HepG2 (cell line): ENCODE results near the gene TBC1D32. TPM values are rescaled to one million over a fixed set of nuclear protein-coding genes. Genes with fewer than 3 reads are reported as not detected.
"Not testable (repeated sequence)": the region's sequence is repeated elsewhere in the genome, so short reads cannot be mapped to it uniquely, and the experiment has no call there.

ENCODE experiments used
- ATAC-seq: fragments of 200-7000 bp; cut with Tn5 transposase; 3 replicates; pipeline ENCODE4 v1.9.1; 2020; ENCODE audit warnings: mild to moderate bottlenecking, moderate library complexity
- BruUV-seq: library from RNA; stranded (reverse); fragments of 400-500 nt; replicated peaks from 2 replicates; lab custom pipeline; 2021; lab: Mats Ljungman, UMichigan
- CTCF ChIA-PET: fragments of 300-600 bp; formaldehyde crosslinking; extraction: SDS; loops from one replicate; lab custom pipeline; 2021; ENCODE audit warnings: low total read pairs, inconsistent platforms, low intra/inter-chr PET ratio; lab: Yijun Ruan, JAX
- POLR2A ChIA-PET: fragments of 350-600 bp; sonication (Branson Sonifier 250); formaldehyde crosslinking; loops from one replicate; lab custom pipeline; 2020; ENCODE audit warnings: antibody characterized with exemption, inconsistent platforms; lab: Yijun Ruan, JAX
- DNase-seq: peaks from one replicate; pipeline ENCODE4 v3.0.0-alpha.2; 2015; ENCODE audit warnings: low spot score
- FAIRE-seq: peaks from 3 replicates; lab custom pipeline; 2011; peaks lifted over from hg19 to GRCh38; lab: Jason Lieb, UNC
- H2AFZ ChIP-seq: one replicate; pipeline ENCODE4 v1.6.1; 2011; ENCODE audit warnings: low read length, inconsistent platforms
- H3K27ac ChIP-seq: fragments of 300-600 bp; 3 replicates; pipeline ENCODE4 v1.8.0; 2011; ENCODE audit warnings: mixed run types, mild to moderate bottlenecking, mixed read lengths, low read length, inconsistent platforms; ENCODE audit not compliant: insufficient read depth; ENCODE audit errors: extremely low read length
- H3K27me3 ChIP-seq, 2 experiments: fragments of 200-600 bp in 1 of 2; 2 replicates in 1 of 2; 3 replicates in 1 of 2; pipeline versions ENCODE4 v1.6.0 to v1.8.0; 2011; ENCODE audit warnings: low read length in 2 of 2, mild to moderate bottlenecking in 2 of 2, moderate library complexity in 2 of 2, inconsistent platforms in 1 of 2; ENCODE audit not compliant: insufficient read depth in 2 of 2, control insufficient read depth in 1 of 2
- H3K36me3 ChIP-seq, 2 experiments: fragments of 200-600 bp in 1 of 2; replicated peaks in 1 of 2; 2 replicates in 1 of 2; 3 replicates in 1 of 2; pipeline versions ENCODE4 v1.5.1 to v1.8.0; 2011; ENCODE audit warnings: low read length in 2 of 2, inconsistent platforms in 1 of 2; ENCODE audit not compliant: insufficient read depth in 2 of 2, control insufficient read depth in 1 of 2
- H3K4me1 ChIP-seq: 2 replicates; pipeline ENCODE4 v1.5.1; 2012; ENCODE audit warnings: low read length, inconsistent platforms; ENCODE audit not compliant: insufficient read depth
- H3K4me2 ChIP-seq: 2 replicates; pipeline ENCODE4 v1.6.0; 2011; ENCODE audit warnings: low read depth, low read length, inconsistent platforms
- H3K4me3 ChIP-seq, 3 experiments: fragments of 200-600 bp in 1 of 3; sonication (generic), shearing (Covaris generic) in 1 of 3; replicated peaks in 1 of 3; 2 replicates each; pipeline ENCODE4 v1.5.1; 2011 to 2016; ENCODE audit warnings: low read length in 3 of 3, inconsistent platforms in 2 of 3, low read depth in 2 of 3, mild to moderate bottlenecking in 2 of 3, control low read depth in 1 of 3, mixed read lengths in 1 of 3; ENCODE audit not compliant: insufficient read depth in 1 of 3
- H3K79me2 ChIP-seq: one replicate; pipeline ENCODE4 v1.6.1; 2011; ENCODE audit warnings: low read length, inconsistent platforms; ENCODE audit not compliant: insufficient read depth
- H3K9ac ChIP-seq: 2 replicates; pipeline ENCODE4 v1.6.0; 2011; ENCODE audit warnings: mild to moderate bottlenecking, low read depth, low read length, inconsistent platforms; ENCODE audit not compliant: insufficient read depth
- H3K9me3 ChIP-seq: 2 replicates; pipeline ENCODE4 v1.5.1; 2012; ENCODE audit warnings: mild to moderate bottlenecking, low read length
- H4K20me1 ChIP-seq: 2 replicates; pipeline ENCODE4 v1.6.0; 2011; ENCODE audit warnings: inconsistent platforms, mild to moderate bottlenecking, low read length, moderate library complexity; ENCODE audit not compliant: insufficient read depth
- MAFK ChIP-seq, 2 experiments: IDR thresholded peaks in 1 of 2; conservative IDR thresholded peaks in 1 of 2; 2 replicates each; pipeline ENCODE4 v1.6.1; 2011; ENCODE audit warnings: improper control_type of control experiment in 2 of 2, low read length in 2 of 2
- MED13 ChIP-seq: sonication (generic); formaldehyde crosslinking; IDR thresholded peaks from 2 replicates; pipeline ENCODE4 v1.5.0; 2020; ENCODE audit warnings: missing genetic modification reagents
- SMARCE1 ChIP-seq: fragments of 450-650 bp; IDR thresholded peaks from 2 replicates; pipeline ENCODE4 v1.6.1; 2017; ENCODE audit warnings: borderline replicate concordance
- TBP ChIP-seq: sonication (generic); formaldehyde crosslinking; IDR thresholded peaks from 2 replicates; pipeline ENCODE4 v1.5.0; 2020; ENCODE audit warnings: missing genetic modification reagents
- ZNF235 ChIP-seq: sonication (generic); formaldehyde crosslinking; IDR thresholded peaks from 2 replicates; pipeline ENCODE4 v1.8.1; 2023; ENCODE audit warnings: mild to moderate bottlenecking, missing genetic modification reagents, borderline replicate concordance
- ZNF33A ChIP-seq: sonication (generic); formaldehyde crosslinking; IDR thresholded peaks from 2 replicates; pipeline ENCODE4 v1.5.1; 2020; ENCODE audit warnings: missing genetic modification reagents, mild to moderate bottlenecking, moderate library complexity, borderline replicate concordance
- WGBS: methylation state at CpG from one replicate; pipeline ENCODE4 v1.1.6; 2017; ENCODE audit warnings: low lambda C conversion rate; 5-methylcytosine and 5-hydroxymethylcytosine counted together
- in situ Hi-C: cut with HindIII; loops from 2 replicates; pipeline ENCODE4 v1.10.0; 2017; ENCODE audit warnings: low pct_unique_long_range_greater_than_20kb; ENCODE audit not compliant: extremely low pct_ligation_motif_present
- intact Hi-C: fragments of 100-400 bp; cut with micrococcal nuclease; formaldehyde crosslinking; loops from one replicate; pipeline ENCODE4 v1.10.0; 2022; ENCODE audit not compliant: unreplicated experiment
- polyA plus RNA-seq, 8 experiments: library from polyadenylated mRNA; depleted of rRNA in 3 of 8; stranded (reverse) in 7 of 8; unstranded in 1 of 8; fragments of >200 nt; fragmentation: Illumina TruSeq in 4 of 8; extraction: Trizol in 4 of 8; gene quantifications; 2 replicates each; pipeline versions ENCODE4 v1.2.1 to v1.2.3, GENCODE V29; 2011 to 2016; ENCODE audit warnings: low read depth in 4 of 8, missing spikeins in 1 of 8, mixed read lengths in 1 of 8; ENCODE audit not compliant: insufficient read depth in 1 of 8
- total RNA-seq, 5 experiments: library from RNA; depleted of rRNA; stranded (reverse); fragments of >200 nt; fragmentation: Illumina TruSeq; extraction: Trizol; gene quantifications; 2 replicates each; pipeline ENCODE4 v1.2.3, GENCODE V29; 2016; ENCODE audit warnings: low read depth in 1 of 5
- TF ChIP-seq, protein P1 (sequence below): sonication (generic); formaldehyde crosslinking; IDR thresholded peaks from 2 replicates; pipeline ENCODE4 v1.8.0; 2022; ENCODE audit warnings: mild to moderate bottlenecking, missing genetic modification reagents; ENCODE audit not compliant: insufficient replicate concordance
- TF ChIP-seq, protein P2 (sequence below): IDR thresholded peaks from 2 replicates; pipeline ENCODE4 v1.6.1; 2016; ENCODE audit warnings: control low read depth
- TF ChIP-seq, protein P3 (sequence below): sonication (generic); formaldehyde crosslinking; IDR thresholded peaks from 2 replicates; pipeline ENCODE4 v1.4.0; 2020; ENCODE audit warnings: missing genetic modification reagents

TBC1D32 gene
- total and polyA plus RNA-seq, 2 of the 13 experiments (the other 11 are each of a cell fraction or from before 2014, with no cell fraction given), result 2.0 to 4.8 TPM

DNA sequence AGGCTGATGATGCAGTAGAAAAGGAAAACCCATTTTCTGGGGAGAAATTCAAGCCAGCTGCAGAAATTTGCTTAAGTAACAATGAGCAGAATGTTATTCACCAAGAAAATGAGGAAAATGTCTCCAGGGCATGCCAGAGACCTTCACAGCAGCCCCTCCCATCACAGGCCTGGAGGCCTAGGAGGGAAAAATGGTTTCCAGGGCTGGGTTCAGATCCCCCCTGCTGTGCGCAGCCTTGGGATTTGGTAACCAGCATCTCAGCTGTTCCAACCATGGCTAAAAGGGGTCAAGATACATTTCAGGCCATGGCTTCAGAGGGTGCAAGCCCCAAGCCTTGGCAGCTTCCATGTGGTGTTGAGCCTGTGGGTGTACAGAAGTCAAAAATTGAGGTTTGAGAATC, 265.5 kb downstream of the TBC1D32 start:
- H3K4me2 ChIP-seq, in situ Hi-C loops, CTCF ChIA-PET, H4K20me1 ChIP-seq, H2AFZ ChIP-seq, POLR2A ChIA-PET, FAIRE-seq, H3K79me2 ChIP-seq, intact Hi-C loops, H3K27ac ChIP-seq, H3K4me1 ChIP-seq, DNase-seq, H3K36me3 ChIP-seq, H3K4me3 ChIP-seq, ATAC-seq, BruUV-seq, H3K27me3 ChIP-seq, H3K9ac ChIP-seq: not testable (repeated sequence)
- peaks cover 42% of the 10 kb centered on the region for H3K9me3 ChIP-seq
- 100% methylated on average over 1 of the region's 1 CpG for WGBS

DNA sequence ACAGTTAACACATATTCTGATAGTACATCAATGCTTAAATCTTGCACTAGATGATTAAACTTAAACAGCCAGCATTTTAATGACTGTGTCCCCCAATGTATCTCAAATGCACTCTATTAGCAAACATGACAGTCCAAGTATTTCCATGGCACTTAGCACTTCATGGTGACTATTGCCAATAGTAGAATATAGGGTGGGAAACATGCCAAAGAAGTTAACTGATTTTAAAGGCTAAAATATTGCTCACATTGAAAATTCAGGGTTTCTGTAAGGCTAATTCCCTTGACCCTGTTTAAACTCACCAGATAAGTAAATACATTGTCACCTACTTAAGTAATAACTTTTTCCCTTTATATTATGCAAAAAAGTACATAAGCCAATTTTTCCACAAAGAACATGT, 266.9 kb downstream of the TBC1D32 start:
- Histone ChIP-seq H3K4me1 (no peaks in the 10 kb centered on the region), H3K27me3 (no peaks in the 10 kb centered on the region), H3K79me2 (no peaks in the 10 kb centered on the region), H3K4me3 (no peak overlapping the region), H3K9me3 (peaks cover 42% of the 10 kb centered on the region), H3K27ac (no peak overlapping the region), H4K20me1 (no peaks in the 10 kb centered on the region), H3K9ac (no peak overlapping the region), H2AFZ (no peak overlapping the region), H3K36me3 (no peaks in the 10 kb centered on the region), H3K4me2 (no peak overlapping the region)
- BruUV-seq, result no TSS peak
- POLR2A ChIA-PET, result no interaction called here
- in situ Hi-C loops (no loop called here), intact Hi-C loops (no loop called here)
- FAIRE-seq (no peak), DNase-seq (no peak), ATAC-seq (no peak)
- CTCF ChIA-PET, result no interaction called here
- TF ChIP-seq ZNF235 (CRISPR knock-in tag) (no peak), SMARCE1 (no peak), MED13 (no peak), MAFK (conservative IDR thresholded peaks at IDR 0.05 in 1 of 2, IDR thresholded peaks at IDR 0.05 in 1 of 2; ENCODE audit: low read length in 2 of 2) (no peak), TBP (CRISPR knock-in tag) (no peak), ZNF33A (CRISPR knock-in tag) (no peak)
- TF ChIP-seq, protein P1, sequence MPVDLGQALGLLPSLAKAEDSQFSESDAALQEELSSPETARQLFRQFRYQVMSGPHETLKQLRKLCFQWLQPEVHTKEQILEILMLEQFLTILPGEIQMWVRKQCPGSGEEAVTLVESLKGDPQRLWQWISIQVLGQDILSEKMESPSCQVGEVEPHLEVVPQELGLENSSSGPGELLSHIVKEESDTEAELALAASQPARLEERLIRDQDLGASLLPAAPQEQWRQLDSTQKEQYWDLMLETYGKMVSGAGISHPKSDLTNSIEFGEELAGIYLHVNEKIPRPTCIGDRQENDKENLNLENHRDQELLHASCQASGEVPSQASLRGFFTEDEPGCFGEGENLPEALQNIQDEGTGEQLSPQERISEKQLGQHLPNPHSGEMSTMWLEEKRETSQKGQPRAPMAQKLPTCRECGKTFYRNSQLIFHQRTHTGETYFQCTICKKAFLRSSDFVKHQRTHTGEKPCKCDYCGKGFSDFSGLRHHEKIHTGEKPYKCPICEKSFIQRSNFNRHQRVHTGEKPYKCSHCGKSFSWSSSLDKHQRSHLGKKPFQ, result no peak
- TF ChIP-seq, protein P2, sequence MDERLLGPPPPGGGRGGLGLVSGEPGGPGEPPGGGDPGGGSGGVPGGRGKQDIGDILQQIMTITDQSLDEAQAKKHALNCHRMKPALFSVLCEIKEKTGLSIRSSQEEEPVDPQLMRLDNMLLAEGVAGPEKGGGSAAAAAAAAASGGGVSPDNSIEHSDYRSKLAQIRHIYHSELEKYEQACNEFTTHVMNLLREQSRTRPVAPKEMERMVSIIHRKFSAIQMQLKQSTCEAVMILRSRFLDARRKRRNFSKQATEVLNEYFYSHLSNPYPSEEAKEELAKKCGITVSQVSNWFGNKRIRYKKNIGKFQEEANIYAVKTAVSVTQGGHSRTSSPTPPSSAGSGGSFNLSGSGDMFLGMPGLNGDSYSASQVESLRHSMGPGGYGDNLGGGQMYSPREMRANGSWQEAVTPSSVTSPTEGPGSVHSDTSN (CRISPR knock-in tag), result no peak
- TF ChIP-seq, protein P3, sequence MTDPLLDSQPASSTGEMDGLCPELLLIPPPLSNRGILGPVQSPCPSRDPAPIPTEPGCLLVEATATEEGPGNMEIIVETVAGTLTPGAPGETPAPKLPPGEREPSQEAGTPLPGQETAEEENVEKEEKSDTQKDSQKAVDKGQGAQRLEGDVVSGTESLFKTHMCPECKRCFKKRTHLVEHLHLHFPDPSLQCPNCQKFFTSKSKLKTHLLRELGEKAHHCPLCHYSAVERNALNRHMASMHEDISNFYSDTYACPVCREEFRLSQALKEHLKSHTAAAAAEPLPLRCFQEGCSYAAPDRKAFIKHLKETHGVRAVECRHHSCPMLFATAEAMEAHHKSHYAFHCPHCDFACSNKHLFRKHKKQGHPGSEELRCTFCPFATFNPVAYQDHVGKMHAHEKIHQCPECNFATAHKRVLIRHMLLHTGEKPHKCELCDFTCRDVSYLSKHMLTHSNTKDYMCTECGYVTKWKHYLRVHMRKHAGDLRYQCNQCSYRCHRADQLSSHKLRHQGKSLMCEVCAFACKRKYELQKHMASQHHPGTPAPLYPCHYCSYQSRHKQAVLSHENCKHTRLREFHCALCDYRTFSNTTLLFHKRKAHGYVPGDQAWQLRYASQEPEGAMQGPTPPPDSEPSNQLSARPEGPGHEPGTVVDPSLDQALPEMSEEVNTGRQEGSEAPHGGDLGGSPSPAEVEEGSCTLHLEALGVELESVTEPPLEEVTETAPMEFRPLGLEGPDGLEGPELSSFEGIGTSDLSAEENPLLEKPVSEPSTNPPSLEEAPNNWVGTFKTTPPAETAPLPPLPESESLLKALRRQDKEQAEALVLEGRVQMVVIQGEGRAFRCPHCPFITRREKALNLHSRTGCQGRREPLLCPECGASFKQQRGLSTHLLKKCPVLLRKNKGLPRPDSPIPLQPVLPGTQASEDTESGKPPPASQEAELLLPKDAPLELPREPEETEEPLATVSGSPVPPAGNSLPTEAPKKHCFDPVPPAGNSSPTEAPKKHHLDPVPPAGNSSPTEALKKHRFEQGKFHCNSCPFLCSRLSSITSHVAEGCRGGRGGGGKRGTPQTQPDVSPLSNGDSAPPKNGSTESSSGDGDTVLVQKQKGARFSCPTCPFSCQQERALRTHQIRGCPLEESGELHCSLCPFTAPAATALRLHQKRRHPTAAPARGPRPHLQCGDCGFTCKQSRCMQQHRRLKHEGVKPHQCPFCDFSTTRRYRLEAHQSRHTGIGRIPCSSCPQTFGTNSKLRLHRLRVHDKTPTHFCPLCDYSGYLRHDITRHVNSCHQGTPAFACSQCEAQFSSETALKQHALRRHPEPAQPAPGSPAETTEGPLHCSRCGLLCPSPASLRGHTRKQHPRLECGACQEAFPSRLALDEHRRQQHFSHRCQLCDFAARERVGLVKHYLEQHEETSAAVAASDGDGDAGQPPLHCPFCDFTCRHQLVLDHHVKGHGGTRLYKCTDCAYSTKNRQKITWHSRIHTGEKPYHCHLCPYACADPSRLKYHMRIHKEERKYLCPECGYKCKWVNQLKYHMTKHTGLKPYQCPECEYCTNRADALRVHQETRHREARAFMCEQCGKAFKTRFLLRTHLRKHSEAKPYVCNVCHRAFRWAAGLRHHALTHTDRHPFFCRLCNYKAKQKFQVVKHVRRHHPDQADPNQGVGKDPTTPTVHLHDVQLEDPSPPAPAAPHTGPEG (CRISPR knock-in tag), result no peak
